Parathyroid adenoma (tissue), 2 donors: ENCODE data around the gene TMEM250.

ENCODE experiments used
- H2AFZ ChIP-seq: fragments of 300-600 bp; sonication (generic); one replicate; pipeline ENCODE4 v1.7.0; 2017; ENCODE audit warnings: antibody characterized with exemption, mild to moderate bottlenecking
- H3K27ac ChIP-seq: fragments of 300-600 bp; sonication (generic); one replicate; pipeline ENCODE4 v1.7.0; 2017
- H3K27me3 ChIP-seq: fragments of 300-600 bp; sonication (generic); one replicate; pipeline ENCODE4 v1.7.0; 2017; ENCODE audit warnings: low read length; ENCODE audit not compliant: control insufficient read depth, insufficient read depth
- H3K36me3 ChIP-seq: fragments of 300-600 bp; sonication (generic); one replicate; pipeline ENCODE4 v1.7.0; 2017; ENCODE audit warnings: low read length; ENCODE audit not compliant: control insufficient read depth, insufficient read depth
- H3K4me1 ChIP-seq: fragments of 300-600 bp; sonication (generic); one replicate; pipeline ENCODE4 v1.7.0; 2017; ENCODE audit warnings: control low read depth
- H3K4me2 ChIP-seq: fragments of 300-600 bp; sonication (generic); one replicate; pipeline ENCODE4 v1.7.0; 2017; ENCODE audit warnings: low read length
- H3K4me3 ChIP-seq: fragments of 300-600 bp; sonication (generic); one replicate; pipeline ENCODE4 v1.7.0; 2017; ENCODE audit warnings: low read depth, low read length
- H3K79me2 ChIP-seq: fragments of 300-600 bp; sonication (generic); one replicate; pipeline ENCODE4 v1.7.0; 2017; ENCODE audit warnings: control low read depth
- H3K9ac ChIP-seq: fragments of 300-600 bp; sonication (generic); one replicate; pipeline ENCODE4 v1.7.0; 2017; ENCODE audit warnings: mild to moderate bottlenecking
- H3K9me3 ChIP-seq: fragments of 300-600 bp; sonication (generic); one replicate; pipeline ENCODE4 v1.7.0; 2017; ENCODE audit warnings: low read length; ENCODE audit not compliant: control insufficient read depth
- CTCF ChIP-seq: fragments of 300-600 bp; sonication (generic); IDR thresholded peaks from one replicate; pipeline ENCODE4 v1.7.0; 2017; ENCODE audit warnings: antibody characterized with exemption, mild to moderate bottlenecking
- donor health status: primary hyperparathyroidism.

Gene TMEM250

GRCh38 chr9:136115206-136115605 lies 3.5 kb downstream of the TMEM250 start:
- H3K9ac ChIP-seq = no peak overlapping the region
- no peaks in the 10 kb centered on the region for H3K27me3 ChIP-seq
- H3K4me2 ChIP-seq = no peak overlapping the region
- no peaks in the 10 kb centered on the region for H3K36me3 ChIP-seq
- H3K4me1 ChIP-seq = peaks cover 7% of the 10 kb centered on the region
- no peaks in the 10 kb centered on the region for H3K9me3 ChIP-seq
- H2AFZ ChIP-seq = no peak overlapping the region
- H3K79me2 ChIP-seq = no peaks in the 10 kb centered on the region
- no peak overlapping the region for H3K4me3 ChIP-seq
- H3K27ac ChIP-seq = no peak overlapping the region
- TF ChIP-seq CTCF = no peak

GRCh38 chr9:136114610-136115009 lies 4.1 kb downstream of the TMEM250 start:
- H3K9ac ChIP-seq = no peak overlapping the region
- no peak overlapping the region for H3K27ac ChIP-seq
- no peaks in the 10 kb centered on the region for H3K9me3 ChIP-seq
- H3K27me3 ChIP-seq = no peaks in the 10 kb centered on the region
- H3K4me2 ChIP-seq = no peak overlapping the region
- no peaks in the 10 kb centered on the region for H3K79me2 ChIP-seq
- H3K4me3 ChIP-seq = no peak overlapping the region
- H3K4me1 ChIP-seq = peaks cover 10% of the 10 kb centered on the region
- no peak overlapping the region for H2AFZ ChIP-seq
- no peaks in the 10 kb centered on the region for H3K36me3 ChIP-seq
- no peak for TF ChIP-seq CTCF

GRCh38 chr9:136112541-136112940 lies 6.1 kb downstream of the TMEM250 start:
- Histone ChIP-seq H3K9ac (no peak overlapping the region), H3K4me1 (peaks cover 9% of the 10 kb centered on the region), H3K79me2 (no peaks in the 10 kb centered on the region), H3K4me2 (no peak overlapping the region), H2AFZ (no peak overlapping the region), H3K4me3 (no peak overlapping the region), H3K27me3 (no peaks in the 10 kb centered on the region), H3K36me3 (no peaks in the 10 kb centered on the region), H3K27ac (no peak overlapping the region), H3K9me3 (no peaks in the 10 kb centered on the region)
- TF ChIP-seq CTCF = no peak

- no peak for TF ChIP-seq CTCF
- H3K9me3 ChIP-seq = no peaks in the 10 kb centered on the region
- H2AFZ ChIP-seq = no peak overlapping the region
- no peaks in the 10 kb centered on the region for H3K36me3 ChIP-seq
- H3K79me2 ChIP-seq = no peaks in the 10 kb centered on the region
- H3K9ac ChIP-seq = no peak overlapping the region
- H3K27me3 ChIP-seq = no peaks in the 10 kb centered on the region
- H3K4me2 ChIP-seq = no peak overlapping the region
- no peak overlapping the region for H3K27ac ChIP-seq
- H3K4me1 ChIP-seq = peaks cover 5% of the 10 kb centered on the region
- H3K4me3 ChIP-seq = no peak overlapping the region
Measured at GRCh38 chr9:136111910-136112309, 6.8 kb downstream of the TMEM250 start.

- Histone ChIP-seq H3K4me3 (no peak overlapping the region), H3K9ac (no peak overlapping the region), H3K79me2 (no peaks in the 10 kb centered on the region), H3K9me3 (no peaks in the 10 kb centered on the region), H3K4me1 (peaks cover 5% of the 10 kb centered on the region), H3K27ac (no peak overlapping the region), H3K36me3 (no peaks in the 10 kb centered on the region), H3K27me3 (no peaks in the 10 kb centered on the region), H3K4me2 (no peak overlapping the region), H2AFZ (no peak overlapping the region)
- TF ChIP-seq CTCF = no peak
Measured at GRCh38 chr9:136111190-136111589, 7.5 kb downstream of the TMEM250 start.
